Caco-2 (cell line): Measurements from ENCODE around the gene PRG3. TPM values are rescaled to one million over a fixed set of nuclear protein-coding genes. Genes with fewer than 3 reads are reported as not detected.
"Not testable (repeated sequence)": the region's sequence is repeated elsewhere in the genome, so short reads cannot be mapped to it uniquely, and the experiment has no call there.

Experiments used
- BruUV-seq: library from RNA; stranded (reverse); fragments of 400-500 nt; replicated peaks from 2 replicates; lab custom pipeline; 2021; lab: Mats Ljungman, UMichigan
- CTCF ChIA-PET: fragments of 300-600 bp; sonication (Branson Sonifier 250); formaldehyde crosslinking; loops from one replicate; lab custom pipeline; 2022; ENCODE audit warnings: antibody characterized with exemption; lab: Charles Lee
- POLR2A ChIA-PET: fragments of 300-600 bp; sonication (Branson Sonifier 250); formaldehyde crosslinking; loops from one replicate; lab custom pipeline; 2022; ENCODE audit warnings: antibody characterized with exemption; lab: Charles Lee
- DNase-seq, 2 experiments: peaks; one replicate each; pipeline versions ENCODE4 v3.0.0 to v3.0.0-alpha.2; 2020 to 2022
- H3K27me3 ChIP-seq: replicated peaks from 2 replicates; pipeline ENCODE4 v1.6.0; 2011; ENCODE audit warnings: low read length; ENCODE audit not compliant: control insufficient read depth, insufficient read depth
- H3K36me3 ChIP-seq: 2 replicates; pipeline ENCODE4 v1.5.1; 2011; ENCODE audit warnings: low read length; ENCODE audit not compliant: control insufficient read depth, insufficient read depth
- H3K4me1 ChIP-seq: fragments of 250-450 bp; sonication (Bioruptor Pico); 2 replicates; pipeline ENCODE4 v1.5.1; 2020; ENCODE audit warnings: mild to moderate bottlenecking
- H3K4me3 ChIP-seq: 2 replicates; pipeline ENCODE4 v1.5.1; 2011; ENCODE audit warnings: low read depth, mild to moderate bottlenecking, control low read depth, low read length
- H3K9me3 ChIP-seq: fragments of 250-450 bp; sonication (Bioruptor Pico); 2 replicates; pipeline ENCODE4 v1.5.1; 2020; ENCODE audit warnings: mild to moderate bottlenecking, moderate library complexity
- H3K27ac Mint-ChIP-seq: one replicate; pipeline ENCODE4 v1.8.0; 2022; ENCODE audit warnings: mixed read lengths; ENCODE audit not compliant: unreplicated experiment
- H3K27me3 Mint-ChIP-seq: one replicate; pipeline ENCODE4 v1.8.0; 2022; ENCODE audit warnings: mixed read lengths; ENCODE audit not compliant: insufficient read depth, unreplicated experiment
- H3K36me3 Mint-ChIP-seq: one replicate; pipeline ENCODE4 v1.8.0; 2022; ENCODE audit warnings: mild to moderate bottlenecking, mixed read lengths; ENCODE audit not compliant: insufficient read depth, unreplicated experiment
- H3K4me1 Mint-ChIP-seq: one replicate; pipeline ENCODE4 v1.8.0; 2022; ENCODE audit warnings: low read depth, mixed read lengths; ENCODE audit not compliant: unreplicated experiment
- H3K4me3 Mint-ChIP-seq: one replicate; pipeline ENCODE4 v1.8.0; 2022; ENCODE audit warnings: mild to moderate bottlenecking, moderate library complexity, mixed read lengths; ENCODE audit not compliant: unreplicated experiment
- H3K9me3 Mint-ChIP-seq: one replicate; pipeline ENCODE4 v1.8.0; 2022; ENCODE audit warnings: mixed read lengths; ENCODE audit not compliant: unreplicated experiment
- intact Hi-C: fragments of 100-400 bp; cut with micrococcal nuclease; formaldehyde crosslinking; loops from one replicate; pipeline ENCODE4 v1.10.0; 2022; ENCODE audit not compliant: unreplicated experiment
- total RNA-seq: library from RNA; stranded (reverse); gene quantifications from 2 replicates; pipeline ENCODE4 v1.2.3, GENCODE V29; 2022
- TF ChIP-seq, protein P1 (sequence below), 2 experiments: fragments of 200-600 bp in 1 of 2; IDR thresholded peaks; 1 replicate in 1 of 2; 2 replicates in 1 of 2; pipeline versions ENCODE4 v1.5.1 to v1.8.0; 2011 to 2022; ENCODE audit warnings: antibody characterized with exemption in 1 of 2, control low read depth in 1 of 2, inconsistent platforms in 1 of 2, low read depth in 1 of 2, low read length in 1 of 2, mild to moderate bottlenecking in 1 of 2, moderate library complexity in 1 of 2; ENCODE audit not compliant: insufficient read depth in 1 of 2, severe bottlenecking in 1 of 2, unreplicated experiment in 1 of 2

Gene PRG3
- total RNA-seq, 1 experiment from 2014 or later: not detected

DNA sequence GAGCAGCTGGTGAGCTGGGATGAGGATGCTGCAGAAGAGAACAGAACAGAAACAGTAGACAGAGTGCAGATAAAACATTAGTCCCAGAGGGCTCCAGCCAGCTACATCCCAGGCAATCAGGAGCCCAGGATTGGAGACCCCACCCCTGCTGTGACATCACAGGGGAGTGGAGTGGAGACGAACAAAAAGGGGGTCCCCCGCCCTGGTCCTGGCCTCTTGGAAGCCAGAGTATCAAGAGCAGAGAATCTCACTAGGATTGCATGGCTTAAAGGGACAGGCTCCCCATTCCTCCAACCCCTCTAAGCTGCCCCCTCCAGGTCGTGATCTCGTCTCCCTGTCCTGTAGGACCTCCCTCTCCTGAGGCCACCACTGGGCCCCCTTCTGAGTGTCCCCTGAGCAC is 42.8 kb downstream of the PRG3 start, which contains the start of gene P2RX3:
Gene P2RX3, plus strand, starts transcription at position 211 of the 400 bp plus-strand sequence. CDS start 199 bp downstream, outside the sequence.
- Mint-ChIP-seq H3K4me3 (no peak within 1 kb of the TSS), H3K27me3 (no peaks in the 10 kb centered on the region), H3K9me3 (no peaks in the 10 kb centered on the region), H3K36me3 (peaks cover 21% of the 10 kb centered on the region), H3K27ac (no peak within 1 kb of the TSS), H3K4me1 (peaks cover 26% of the 10 kb centered on the region)
- ChIA-PET CTCF (interaction anchor here (0.8 kb wide), 1 partner anchor 13 kb away, joined by 3 read pairs; the partner anchor contains the start of gene TNKS1BP1), POLR2A (no interaction called here)
- BruUV-seq: no TSS peak
- TF ChIP-seq, protein P1, sequence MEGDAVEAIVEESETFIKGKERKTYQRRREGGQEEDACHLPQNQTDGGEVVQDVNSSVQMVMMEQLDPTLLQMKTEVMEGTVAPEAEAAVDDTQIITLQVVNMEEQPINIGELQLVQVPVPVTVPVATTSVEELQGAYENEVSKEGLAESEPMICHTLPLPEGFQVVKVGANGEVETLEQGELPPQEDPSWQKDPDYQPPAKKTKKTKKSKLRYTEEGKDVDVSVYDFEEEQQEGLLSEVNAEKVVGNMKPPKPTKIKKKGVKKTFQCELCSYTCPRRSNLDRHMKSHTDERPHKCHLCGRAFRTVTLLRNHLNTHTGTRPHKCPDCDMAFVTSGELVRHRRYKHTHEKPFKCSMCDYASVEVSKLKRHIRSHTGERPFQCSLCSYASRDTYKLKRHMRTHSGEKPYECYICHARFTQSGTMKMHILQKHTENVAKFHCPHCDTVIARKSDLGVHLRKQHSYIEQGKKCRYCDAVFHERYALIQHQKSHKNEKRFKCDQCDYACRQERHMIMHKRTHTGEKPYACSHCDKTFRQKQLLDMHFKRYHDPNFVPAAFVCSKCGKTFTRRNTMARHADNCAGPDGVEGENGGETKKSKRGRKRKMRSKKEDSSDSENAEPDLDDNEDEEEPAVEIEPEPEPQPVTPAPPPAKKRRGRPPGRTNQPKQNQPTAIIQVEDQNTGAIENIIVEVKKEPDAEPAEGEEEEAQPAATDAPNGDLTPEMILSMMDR (IDR thresholded peaks at IDR 0.05; ENCODE audit: insufficient read depth in 1 of 2, low read depth in 1 of 2, low read length in 1 of 2, severe bottlenecking in 1 of 2, unreplicated experiment in 1 of 2): no peak
- peaks cover 16% of the 10 kb centered on the region for H3K4me1 ChIP-seq
- no peaks in the 10 kb centered on the region for H3K9me3 ChIP-seq
- H3K36me3 ChIP-seq: no peaks in the 10 kb centered on the region
- intact Hi-C loops: no loop called here
- no peak within 1 kb of the TSS for H3K4me3 ChIP-seq
- no peaks in the 10 kb centered on the region for H3K27me3 ChIP-seq
- no peak for DNase-seq

DNA sequence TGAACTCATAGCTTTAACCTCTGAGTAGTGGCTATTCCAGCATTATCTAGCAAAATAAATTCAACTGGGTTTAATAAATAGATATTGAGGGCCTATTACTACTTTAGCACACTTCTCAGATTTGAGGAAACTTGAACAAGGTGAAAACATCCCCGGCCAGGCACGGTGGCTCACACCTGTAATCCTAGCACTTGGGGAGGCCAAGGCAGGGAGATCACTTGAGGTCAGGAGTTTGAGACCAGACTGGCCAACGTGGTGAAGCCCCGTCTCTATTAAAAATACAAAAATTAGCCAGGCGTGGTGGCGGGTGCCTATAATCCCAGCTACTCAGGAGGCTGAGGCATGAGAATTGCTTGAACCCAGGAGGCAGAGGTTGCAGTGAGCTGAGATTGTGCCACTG is 44.1 kb downstream of the PRG3 start:
- H3K36me3 ChIP-seq, H3K4me3 Mint-ChIP-seq, POLR2A ChIA-PET, H3K9me3 ChIP-seq, H3K27me3 Mint-ChIP-seq, intact Hi-C loops, H3K9me3 Mint-ChIP-seq, H3K27ac Mint-ChIP-seq, H3K4me3 ChIP-seq, DNase-seq, H3K27me3 ChIP-seq, BruUV-seq: not testable (repeated sequence)
- H3K4me1 ChIP-seq: peaks cover 16% of the 10 kb centered on the region
- CTCF ChIA-PET: interaction anchor here (1.4 kb wide), 1 partner anchor 88 kb away, joined by 6 read pairs; no protein-coding TSS in a partner anchor
- Mint-ChIP-seq H3K4me1 (peaks cover 26% of the 10 kb centered on the region), H3K36me3 (peaks cover 31% of the 10 kb centered on the region)

DNA sequence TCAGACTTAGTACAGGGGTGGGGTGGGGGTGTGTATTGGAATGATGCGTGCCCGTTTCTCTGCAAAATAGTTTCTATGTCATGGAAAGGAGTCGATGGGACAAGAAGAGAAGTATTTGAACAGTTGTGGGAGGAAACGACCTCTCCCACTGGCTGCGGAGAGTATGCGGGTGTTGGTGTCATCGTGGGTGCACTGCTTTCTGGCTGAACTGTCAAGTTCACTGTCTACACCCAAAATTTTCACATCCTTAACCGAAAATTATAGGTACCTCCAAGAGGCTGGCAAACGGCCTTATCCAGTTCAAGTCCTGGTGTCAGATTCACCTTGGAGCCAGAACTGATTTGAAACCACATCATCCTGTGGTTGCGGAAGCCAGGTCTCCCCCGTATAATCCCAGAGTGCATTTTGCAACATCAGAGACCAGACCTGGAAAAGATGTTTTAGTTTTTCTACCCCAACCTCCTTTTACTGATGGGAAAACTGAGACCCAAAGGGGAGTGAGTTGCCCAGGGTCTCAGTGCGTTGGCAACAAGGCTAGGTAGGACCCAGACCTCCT is 44.8 kb downstream of the PRG3 start:
- Histone ChIP-seq H3K4me1 (peaks cover 16% of the 10 kb centered on the region), H3K9me3 (no peaks in the 10 kb centered on the region), H3K4me3 (peak overlapping the region; percentile 65), H3K36me3 (0 out of 2 replicates have a peak, but pooled peaks cover 5% of the 10 kb centered on the region), H3K27me3 (no peaks in the 10 kb centered on the region)
- ChIA-PET POLR2A (interaction anchor here (0.6 to 1.6 kb wide), 3 partner anchors 11 to 66 kb away, joined by 3 to 31 read pairs (median 3); partner anchors contain the start of gene TNKS1BP1), CTCF (interaction anchor here (1.4 to 1.5 kb wide), 4 partner anchors 10 to 140 kb away, joined by 4 to 10 read pairs (median 6); partner anchors contain the start of gene TNKS1BP1)
- no peaks in the 10 kb centered on the region for H3K27me3 Mint-ChIP-seq
- TF ChIP-seq, protein P1 (IDR thresholded peaks at IDR 0.05; ENCODE audit: insufficient read depth in 1 of 2, low read depth in 1 of 2, low read length in 1 of 2, severe bottlenecking in 1 of 2, unreplicated experiment in 1 of 2): no peak
- peak overlapping the region; percentile 79 for H3K4me3 Mint-ChIP-seq
- H3K9me3 Mint-ChIP-seq: no peaks in the 10 kb centered on the region
- peaks cover 26% of the 10 kb centered on the region for H3K4me1 Mint-ChIP-seq
- H3K27ac Mint-ChIP-seq: peak overlapping the region; percentile 87
- peaks cover 38% of the 10 kb centered on the region for H3K36me3 Mint-ChIP-seq
- TSS peak; percentile 78 for BruUV-seq
- intact Hi-C loops: no loop called here
- no peak for DNase-seq
